IPS-20b (cell line): ENCODE data around the gene NR0B2.

ENCODE experiments used
- H3K27ac ChIP-seq: one replicate; pipeline ENCODE4 v1.5.1; 2013; ENCODE audit warnings: low read length
- H3K27me3 ChIP-seq: 2 replicates; pipeline ENCODE4 v1.6.1; 2013; ENCODE audit warnings: mild to moderate bottlenecking, low read length, inconsistent platforms; ENCODE audit not compliant: insufficient read depth
- H3K36me3 ChIP-seq: 2 replicates; pipeline ENCODE4 v1.6.1; 2013; ENCODE audit warnings: low read depth, mild to moderate bottlenecking, inconsistent platforms, low read length, moderate library complexity; ENCODE audit not compliant: insufficient read depth
- H3K4me1 ChIP-seq: 2 replicates; pipeline ENCODE4 v1.6.1; 2013; ENCODE audit warnings: mild to moderate bottlenecking, control low read depth, inconsistent platforms, low read length, moderate library complexity; ENCODE audit not compliant: insufficient read depth
- H3K4me3 ChIP-seq: 2 replicates; pipeline ENCODE4 v1.5.1; 2013; ENCODE audit warnings: mild to moderate bottlenecking, low read length, inconsistent platforms
- H3K9ac ChIP-seq: 2 replicates; pipeline ENCODE4 v1.6.1; 2013; ENCODE audit warnings: low read depth, mild to moderate bottlenecking, inconsistent platforms, low read length, moderate library complexity
- H3K9me3 ChIP-seq: 2 replicates; pipeline ENCODE4 v1.6.1; 2013; ENCODE audit warnings: mild to moderate bottlenecking, low read depth, low read length, inconsistent platforms; ENCODE audit not compliant: insufficient read depth

Gene NR0B2

GRCh38 chr1:26913754-26914619, at the start of gene NR0B2:
Gene NR0B2, minus strand, starts transcription at chr1:26913975. Its CDS starts 35 bp downstream, at chr1:26913940.
- H3K27ac ChIP-seq, result no peak within 1 kb of the TSS
- no peaks in the 10 kb centered on the region for H3K36me3 ChIP-seq
- no peaks in the 10 kb centered on the region for H3K27me3 ChIP-seq
- H3K9ac ChIP-seq, result no peak within 1 kb of the TSS
- no peaks in the 10 kb centered on the region for H3K9me3 ChIP-seq
- no peaks in the 10 kb centered on the region for H3K4me1 ChIP-seq
- no peak within 1 kb of the TSS for H3K4me3 ChIP-seq

- H3K9me3 ChIP-seq, result no peaks in the 10 kb centered on the region
- H3K27ac ChIP-seq, result no peak overlapping the region
- no peaks in the 10 kb centered on the region for H3K36me3 ChIP-seq
- peaks cover 40% of the 10 kb centered on the region for H3K27me3 ChIP-seq
- H3K9ac ChIP-seq, result no peak overlapping the region
- H3K4me1 ChIP-seq, result no peaks in the 10 kb centered on the region
- no peak overlapping the region for H3K4me3 ChIP-seq
Observed at GRCh38 chr1:26961826-26962225, 48.1 kb upstream of the NR0B2 start.

- Histone ChIP-seq H3K36me3 (no peaks in the 10 kb centered on the region), H3K27ac (no peak overlapping the region), H3K9ac (peak overlapping the region; percentile 62), H3K4me1 (no peaks in the 10 kb centered on the region), H3K27me3 (peaks cover 40% of the 10 kb centered on the region), H3K4me3 (peak overlapping the region; percentile 66), H3K9me3 (no peaks in the 10 kb centered on the region)
Observed at GRCh38 chr1:26960625-26960966, 46.8 kb upstream of the NR0B2 start.

GRCh38 chr1:26959722-26960624, 46.2 kb upstream of the NR0B2 start, which contains the start of gene KDF1:
Gene KDF1, minus strand, starts transcription at chr1:26960468. Its CDS starts 8,088 bp downstream, at chr1:26952380.
- peaks cover 40% of the 10 kb centered on the region for H3K27me3 ChIP-seq
- peak within 1 kb of the TSS; percentile 62 for H3K9ac ChIP-seq
- no peak within 1 kb of the TSS for H3K27ac ChIP-seq
- no peaks in the 10 kb centered on the region for H3K4me1 ChIP-seq
- peak within 1 kb of the TSS; percentile 66 for H3K4me3 ChIP-seq
- no peaks in the 10 kb centered on the region for H3K36me3 ChIP-seq
- no peaks in the 10 kb centered on the region for H3K9me3 ChIP-seq

- H3K36me3 ChIP-seq, result no peaks in the 10 kb centered on the region
- no peaks in the 10 kb centered on the region for H3K9me3 ChIP-seq
- H3K4me3 ChIP-seq, result peak overlapping the region; percentile 66
- H3K27me3 ChIP-seq, result peaks cover 40% of the 10 kb centered on the region
- no peak overlapping the region for H3K27ac ChIP-seq
- peak overlapping the region; percentile 62 for H3K9ac ChIP-seq
- H3K4me1 ChIP-seq, result no peaks in the 10 kb centered on the region
Observed at GRCh38 chr1:26959270-26959669, 45.5 kb upstream of the NR0B2 start.

- no peak overlapping the region for H3K4me3 ChIP-seq
- H3K9ac ChIP-seq, result no peak overlapping the region
- H3K27ac ChIP-seq, result no peak overlapping the region
- no peaks in the 10 kb centered on the region for H3K36me3 ChIP-seq
- no peaks in the 10 kb centered on the region for H3K9me3 ChIP-seq
- H3K4me1 ChIP-seq, result no peaks in the 10 kb centered on the region
- peaks cover 38% of the 10 kb centered on the region for H3K27me3 ChIP-seq
Observed at GRCh38 chr1:26957306-26957705, 43.5 kb upstream of the NR0B2 start.

GRCh38 chr1:26956321-26956720, 42.5 kb upstream of the NR0B2 start:
- Histone ChIP-seq H3K4me3 (no peak overlapping the region), H3K27me3 (peaks cover 28% of the 10 kb centered on the region), H3K36me3 (0 out of 2 replicates have a peak, but pooled peaks cover 5% of the 10 kb centered on the region), H3K27ac (no peak overlapping the region), H3K9me3 (no peaks in the 10 kb centered on the region), H3K4me1 (no peaks in the 10 kb centered on the region), H3K9ac (no peak overlapping the region)

- no peak overlapping the region for H3K27ac ChIP-seq
- peaks cover 18% of the 10 kb centered on the region; the same call in 1 of the 2 replicates for H3K36me3 ChIP-seq
- H3K9me3 ChIP-seq, result no peaks in the 10 kb centered on the region
- peaks cover 2% of the 10 kb centered on the region; the same call in 1 of the 2 replicates for H3K27me3 ChIP-seq
- no peak overlapping the region for H3K4me3 ChIP-seq
- H3K4me1 ChIP-seq, result no peaks in the 10 kb centered on the region
- H3K9ac ChIP-seq, result no peak overlapping the region
Observed at GRCh38 chr1:26953374-26953773, 39.6 kb upstream of the NR0B2 start.

- H3K27me3 ChIP-seq, result no peaks in the 10 kb centered on the region
- H3K4me1 ChIP-seq, result no peaks in the 10 kb centered on the region
- H3K27ac ChIP-seq, result no peak overlapping the region
- H3K9ac ChIP-seq, result no peak overlapping the region
- H3K4me3 ChIP-seq, result no peak overlapping the region
- peaks cover 20% of the 10 kb centered on the region; the same call in 1 of the 2 replicates for H3K36me3 ChIP-seq
- H3K9me3 ChIP-seq, result no peaks in the 10 kb centered on the region
Observed at GRCh38 chr1:26951821-26952497, 38.2 kb upstream of the NR0B2 start.

GRCh38 chr1:26951216-26951615, 37.4 kb upstream of the NR0B2 start:
- Histone ChIP-seq H3K4me3 (no peak overlapping the region), H3K9ac (no peak overlapping the region), H3K36me3 (peaks cover 28% of the 10 kb centered on the region; the same call in 1 of the 2 replicates)

GRCh38 chr1:26950602-26951001, 36.8 kb upstream of the NR0B2 start:
- Histone ChIP-seq H3K27ac (no peak overlapping the region), H3K4me3 (no peak overlapping the region), H3K27me3 (no peaks in the 10 kb centered on the region), H3K4me1 (no peaks in the 10 kb centered on the region), H3K9me3 (no peaks in the 10 kb centered on the region), H3K9ac (no peak overlapping the region), H3K36me3 (peaks cover 34% of the 10 kb centered on the region)

More at GRCh38 chr1:26951216-26951615, 37.4 kb upstream of the NR0B2 start:
- Histone ChIP-seq H3K4me1 (no peaks in the 10 kb centered on the region), H3K27me3 (no peaks in the 10 kb centered on the region), H3K9me3 (no peaks in the 10 kb centered on the region), H3K27ac (no peak overlapping the region)
